Retina (tissue), 1 donor: ENCODE data around the gene KIF13A.

Experiments
- DNase-seq: peaks from one replicate; pipeline ENCODE4 v3.0.0-alpha.2; 2016

KIF13A gene

GRCh38 chr6:17712576-17712975 is 274.9 kb downstream of the KIF13A start:
- DNase-seq = no peak

DNA sequence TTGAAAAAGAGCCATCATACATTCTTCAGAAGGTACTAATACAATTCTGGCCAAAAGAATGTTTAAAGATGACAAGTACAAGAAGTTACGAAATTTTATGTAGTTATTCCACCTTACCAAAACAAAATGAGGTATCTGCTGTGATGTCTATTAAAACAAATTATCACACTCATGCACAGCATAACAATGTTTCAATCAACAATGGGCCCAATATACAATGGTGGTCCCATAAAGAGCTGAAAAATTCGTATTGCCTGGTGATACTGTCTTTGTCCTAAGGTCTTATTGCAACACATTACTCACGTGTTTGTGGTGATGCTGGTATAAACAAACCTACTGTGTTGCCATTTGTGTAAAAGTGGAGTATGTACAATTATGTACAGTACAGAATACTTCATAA is 277.1 kb downstream of the KIF13A start:
- no peak for DNase-seq

GRCh38 chr6:17709476-17709875 is 278.0 kb downstream of the KIF13A start:
- no peak for DNase-seq
